Stimulated activated CD8-positive, alpha-beta memory T cell treated with anti-CD3 and anti-CD28 coated beads, Interleukin-7, amount 100 ng/mL, for 4 hours (primary cell): ENCODE data around the gene LMOD1.
"Not testable (repeated sequence)": the region's sequence is repeated elsewhere in the genome, so short reads cannot be mapped to it uniquely, and the experiment has no call there.

Source experiments
- DNase-seq, 2 donors: peaks; one replicate each; pipeline ENCODE4 v3.0.0-alpha.2; 2020; ENCODE audit warnings: low read depth in 2 of 2

The LMOD1 gene

DNA sequence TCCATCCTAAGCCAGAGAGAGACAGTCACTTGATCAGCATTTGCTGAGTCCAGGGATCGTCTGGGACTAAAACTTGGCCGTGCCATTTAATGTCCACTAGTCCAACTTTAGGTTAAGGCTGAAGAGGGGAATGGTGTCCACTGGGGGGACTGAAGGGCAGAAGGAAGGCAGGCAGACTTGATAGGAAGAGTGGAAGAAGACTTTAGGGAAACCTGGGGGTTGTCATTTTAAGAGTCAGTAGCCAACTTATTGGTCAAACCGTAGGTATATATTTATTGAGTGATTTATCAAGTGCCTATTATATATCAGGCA lies 1.3 kb upstream of the LMOD1 start:
- DNase-seq: no peak

DNA sequence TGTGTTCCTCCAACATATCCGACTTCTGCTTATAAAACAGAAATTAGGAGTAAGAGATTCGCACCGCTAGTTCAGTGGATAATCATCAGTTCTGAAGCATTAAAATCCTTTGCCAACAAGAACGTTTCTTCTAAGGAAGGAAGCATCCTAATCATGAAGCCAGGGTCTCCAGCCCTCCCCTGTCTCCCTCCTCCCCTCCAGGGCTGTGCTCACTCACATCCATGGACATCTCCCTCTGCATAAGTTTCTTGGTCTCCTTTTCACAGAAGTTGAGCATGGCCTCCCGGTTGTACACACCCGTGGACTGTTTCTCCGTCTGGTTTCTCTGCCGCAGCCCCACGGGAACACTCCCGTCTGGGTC lies 505 bp downstream of the LMOD1 start:
- DNase-seq: no peak

DNA sequence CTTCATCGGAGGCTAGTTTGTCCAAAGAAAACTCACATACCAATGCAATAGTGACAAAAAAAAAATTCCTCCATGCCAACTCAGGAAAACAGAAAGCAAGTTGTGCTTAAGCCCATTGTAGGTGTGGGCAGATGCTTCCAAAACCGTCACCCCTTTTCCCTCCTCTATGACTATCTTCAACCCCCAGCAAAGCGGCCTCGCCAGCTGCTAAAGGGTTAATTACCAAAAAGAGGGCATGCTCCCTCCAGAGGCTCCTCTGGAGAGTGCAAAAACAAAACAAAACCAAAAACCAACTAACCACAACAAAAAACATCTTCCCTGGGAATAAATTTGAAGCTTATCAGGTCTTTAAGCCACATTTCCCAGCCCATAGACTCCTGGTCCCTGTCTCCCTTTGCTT lies 1.2 kb downstream of the LMOD1 start:
- no peak for DNase-seq

GRCh38 chr1:201944639-201945038 lies 1.7 kb downstream of the LMOD1 start:
- DNase-seq: no peak

GRCh38 chr1:201944002-201944401 lies 2.3 kb downstream of the LMOD1 start:
- DNase-seq: no peak

- no peak for DNase-seq
Measured at GRCh38 chr1:201942129-201942495, 4.2 kb downstream of the LMOD1 start.

DNA sequence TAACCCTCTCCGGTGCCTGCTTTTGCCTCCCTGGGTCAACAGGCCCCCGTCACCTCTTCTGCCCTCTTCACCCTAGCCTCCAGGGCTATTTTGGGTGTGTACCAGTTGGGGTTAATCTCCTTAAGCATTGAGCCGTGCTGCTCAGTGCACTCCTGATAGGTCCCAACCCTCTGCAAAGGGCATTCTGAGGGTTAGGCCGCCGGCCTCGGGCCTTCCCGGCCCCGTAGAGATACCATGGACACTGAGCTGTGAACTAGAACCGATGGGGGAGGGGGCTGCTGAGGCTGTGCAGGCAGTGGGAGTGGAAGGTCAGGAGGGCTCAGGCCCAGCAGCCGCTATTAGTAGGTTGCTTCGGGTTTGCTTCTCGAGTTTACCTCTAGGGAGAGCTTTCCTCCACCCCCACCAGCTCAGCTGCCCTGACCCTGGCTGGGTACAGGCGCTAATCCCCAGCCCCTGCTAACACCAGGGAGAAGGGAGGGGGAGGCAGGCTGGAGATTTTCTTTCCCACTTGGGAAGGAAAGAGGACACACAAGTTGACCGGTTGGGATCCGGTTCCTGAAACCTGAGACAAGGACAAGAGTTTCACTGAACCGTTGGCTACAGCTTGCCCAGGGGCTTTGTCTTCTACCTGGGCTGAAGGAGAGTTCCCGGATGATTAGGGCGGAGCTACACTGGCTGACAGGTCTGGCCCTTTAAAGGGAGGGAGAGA lies 4.8 kb downstream of the LMOD1 start:
- DNase-seq: no peak

- not testable (repeated sequence) for DNase-seq
Measured at GRCh38 chr1:201940316-201940715, 6.0 kb downstream of the LMOD1 start.

- no peak for DNase-seq
Measured at GRCh38 chr1:201939574-201939973, 6.8 kb downstream of the LMOD1 start.

DNA sequence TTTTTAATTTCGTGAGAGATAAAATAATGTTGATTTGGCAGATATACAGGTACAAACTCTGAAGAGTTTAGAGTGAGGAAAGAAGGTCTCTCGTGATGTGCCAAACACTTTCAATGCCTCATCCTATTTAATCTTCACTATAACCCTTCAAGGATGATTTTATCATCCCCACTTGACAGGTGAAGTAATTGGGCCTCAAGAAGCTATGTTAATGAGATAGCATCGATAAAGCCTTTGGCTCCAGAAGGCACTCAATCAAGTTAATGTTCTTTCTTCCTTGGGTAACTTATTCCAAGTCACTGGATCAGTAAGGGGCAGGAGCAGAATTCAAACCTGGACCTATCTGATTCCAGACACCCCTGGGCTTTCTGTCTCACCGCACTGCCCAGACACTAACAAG lies 7.2 kb downstream of the LMOD1 start:
- no peak for DNase-seq

GRCh38 chr1:201938440-201939035 lies 7.8 kb downstream of the LMOD1 start:
- DNase-seq: no peak

GRCh38 chr1:201937624-201938213 lies 8.6 kb downstream of the LMOD1 start:
- DNase-seq: no peak

DNA sequence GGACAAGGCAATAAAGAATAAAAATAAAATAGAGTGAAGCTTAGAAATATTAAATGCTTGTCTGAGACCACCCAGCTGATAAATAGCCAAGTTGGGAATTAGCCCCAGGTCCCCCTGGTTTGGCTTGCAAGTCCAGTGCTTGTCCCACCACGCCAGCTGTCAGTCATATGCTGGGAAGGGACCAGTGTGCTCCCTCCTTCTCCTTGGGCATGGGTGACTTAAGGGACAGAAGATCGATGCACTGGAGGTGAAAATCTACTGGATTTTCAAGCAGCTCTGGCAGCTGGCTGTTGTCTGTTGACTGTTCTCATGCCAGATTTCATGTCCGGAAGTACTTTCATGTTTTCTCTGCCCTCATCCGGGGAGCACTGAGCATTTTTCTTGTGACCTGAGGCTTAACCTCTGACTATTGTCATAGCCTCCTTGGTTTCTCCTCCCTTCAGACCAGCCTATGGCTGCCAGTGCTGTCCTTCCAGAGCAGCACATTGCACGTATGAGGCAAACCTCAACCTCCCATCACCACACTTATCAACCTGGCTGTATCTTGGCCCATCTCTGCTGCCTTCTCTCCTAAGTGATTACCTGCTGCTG lies 12.4 kb downstream of the LMOD1 start:
- no peak for DNase-seq

GRCh38 chr1:201930803-201931202 lies 15.5 kb downstream of the LMOD1 start:
- DNase-seq: no peak

DNA sequence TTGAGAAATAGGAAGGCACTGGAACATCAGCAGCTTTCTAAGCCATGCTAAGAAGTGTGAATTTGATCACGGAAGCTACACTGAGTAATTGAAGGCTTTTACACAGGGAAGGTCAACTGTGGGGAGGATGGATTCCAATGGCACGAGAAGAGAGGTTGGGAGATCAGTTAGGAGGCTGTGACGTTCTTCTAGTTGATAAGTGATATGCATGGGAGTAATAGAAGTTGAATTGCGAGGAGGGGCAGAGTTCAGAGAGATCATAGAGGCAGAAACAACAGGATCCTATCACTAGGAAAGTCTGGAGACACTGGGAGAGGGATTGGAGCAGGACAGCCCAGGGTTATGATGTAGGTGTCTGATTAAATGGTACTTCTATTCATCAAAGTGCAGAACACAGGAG lies 16.2 kb downstream of the LMOD1 start:
- DNase-seq: no peak

DNA sequence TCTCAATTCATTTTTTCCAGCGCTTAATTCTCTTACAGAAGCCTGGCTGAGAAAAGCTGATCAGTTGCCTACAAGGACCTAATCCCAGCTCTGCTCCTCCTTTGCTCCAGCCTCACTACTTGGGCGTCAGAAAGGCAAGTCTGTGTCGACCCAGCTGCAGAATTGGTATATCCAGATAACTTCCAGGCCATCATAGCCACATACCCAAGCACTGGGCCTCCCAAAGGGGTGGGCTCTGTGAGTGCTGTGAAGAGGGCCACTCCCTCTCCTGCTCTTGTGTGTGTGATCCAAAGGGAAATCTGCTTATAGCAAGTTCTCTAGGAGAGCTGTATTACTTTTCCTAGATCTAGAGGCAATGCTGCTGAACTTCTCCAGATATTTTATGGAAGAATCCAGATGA lies 18.1 kb downstream of the LMOD1 start:
- no peak for DNase-seq

GRCh38 chr1:201925981-201926645 lies 20.2 kb downstream of the LMOD1 start:
- DNase-seq: no peak

DNA sequence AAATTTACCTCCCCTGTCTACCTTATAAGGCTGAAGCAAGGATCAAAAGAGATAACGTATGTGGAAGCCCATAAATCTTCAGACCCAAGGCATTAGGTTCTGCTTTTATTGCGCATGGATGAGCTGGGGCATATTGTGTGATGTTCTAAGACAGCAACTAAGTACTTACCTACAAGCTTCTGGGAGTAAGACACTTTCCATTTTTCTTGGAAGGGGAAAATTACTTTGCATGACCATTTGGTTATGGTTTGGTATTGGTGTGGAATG lies 21.1 kb downstream of the LMOD1 start:
- no peak for DNase-seq

DNA sequence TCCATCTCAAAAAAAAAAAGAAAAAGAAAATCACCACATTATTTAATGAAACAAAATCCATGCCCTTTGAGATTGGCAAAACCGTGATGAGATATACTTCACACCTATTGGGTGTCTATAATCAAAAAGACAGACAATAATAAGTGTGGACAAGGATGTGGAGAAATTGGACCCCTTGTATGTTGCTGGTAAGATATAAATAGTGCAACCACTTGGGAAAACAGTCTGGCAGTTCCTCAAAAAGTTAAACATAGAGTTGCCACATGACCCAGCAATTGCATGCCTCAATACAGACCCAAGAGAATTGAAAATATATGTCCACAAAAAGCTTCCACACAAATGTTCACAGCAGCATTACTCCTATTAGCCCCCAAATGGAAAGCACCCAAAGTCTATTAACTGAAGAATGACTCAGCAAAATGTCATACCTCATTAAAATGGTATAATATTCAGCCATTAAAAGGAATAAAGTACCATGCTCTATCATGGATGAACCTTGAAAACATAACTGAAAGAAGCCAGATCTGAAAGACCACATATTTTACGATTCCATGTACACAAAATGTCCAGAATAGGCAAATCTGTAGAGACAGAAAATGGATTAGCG lies 24.3 kb downstream of the LMOD1 start:
- DNase-seq: no peak

GRCh38 chr1:201918343-201918742 lies 28.0 kb downstream of the LMOD1 start:
- DNase-seq: no peak

DNA sequence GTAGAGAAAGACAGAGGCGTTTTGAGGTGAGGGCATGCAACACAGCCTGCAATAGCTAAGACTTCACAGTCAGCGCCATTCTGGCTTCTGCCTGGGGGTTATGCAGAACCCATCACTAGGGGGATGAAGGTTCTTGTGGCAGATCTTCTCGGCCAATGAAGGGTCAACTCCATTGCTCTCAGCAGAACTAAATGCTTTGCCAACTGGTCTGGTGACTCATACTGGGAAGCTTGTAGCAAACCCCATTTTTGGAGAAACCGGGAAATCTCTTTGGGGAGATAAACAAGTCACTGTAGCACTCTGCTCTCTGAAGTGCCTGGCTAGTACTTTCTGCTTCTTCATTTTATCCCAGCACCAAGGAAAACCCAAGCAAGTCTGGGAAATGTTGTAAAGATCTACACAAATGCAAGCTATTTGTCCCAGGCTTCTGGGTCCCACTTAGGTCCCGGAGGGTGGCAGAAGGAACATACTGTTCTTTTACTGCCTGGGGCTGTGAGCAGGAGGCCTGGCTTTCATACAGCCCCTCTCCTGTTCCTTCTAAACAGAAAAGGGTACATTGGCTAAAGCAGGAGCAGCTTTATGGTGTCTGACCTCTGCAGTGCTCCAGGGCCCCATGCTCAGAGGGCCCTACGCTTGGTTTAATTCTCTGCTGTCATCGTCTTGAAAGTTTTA lies 28.9 kb downstream of the LMOD1 start:
- DNase-seq: no peak

GRCh38 chr1:201916649-201917249 lies 29.6 kb downstream of the LMOD1 start:
- no peak for DNase-seq
